PC-3 (cell line): ENCODE measurements around the gene TPCN2. TPM values are rescaled to one million over a fixed set of nuclear protein-coding genes. Genes with fewer than 3 reads are reported as not detected.

Experiments used
- ATAC-seq: fragments of 200-7000 bp; cut with Tn5 transposase; 2 replicates; pipeline ENCODE4 v1.9.1; 2020; ENCODE audit warnings: mild to moderate bottlenecking, moderate library complexity
- BruUV-seq: library from RNA; stranded (reverse); fragments of 400-500 nt; replicated peaks from 2 replicates; lab custom pipeline; 2021; lab: Mats Ljungman, UMichigan
- CTCF ChIA-PET: fragments of 300-600 bp; sonication (Branson Sonifier 250); formaldehyde crosslinking; loops from one replicate; lab custom pipeline; 2022; ENCODE audit warnings: antibody characterized with exemption; lab: Charles Lee
- POLR2A ChIA-PET: fragments of 300-600 bp; sonication (Branson Sonifier 250); formaldehyde crosslinking; loops from one replicate; lab custom pipeline; 2022; ENCODE audit warnings: antibody characterized with exemption; ENCODE audit not compliant: unreplicated experiment; lab: Charles Lee
- DNase-seq: peaks from one replicate; pipeline ENCODE4 v3.0.0-alpha.2; 2015
- H2AFZ ChIP-seq: fragments of 300-600 bp; sonication (generic); 2 replicates; pipeline ENCODE4 v1.6.0; 2016; ENCODE audit warnings: antibody characterized with exemption, low read length
- H3F3A ChIP-seq: fragments of 300-600 bp; sonication (generic); one replicate; pipeline ENCODE4 v1.6.0; 2017; ENCODE audit warnings: antibody characterized with exemption, low read length, control low read depth, mild to moderate bottlenecking; ENCODE audit not compliant: unreplicated experiment
- H3K27ac ChIP-seq: fragments of 300-600 bp; sonication (generic); 2 replicates; pipeline ENCODE4 v1.5.1; 2016; ENCODE audit warnings: mild to moderate bottlenecking, low read length
- H3K27me3 ChIP-seq: fragments of 300-600 bp; sonication (generic); 2 replicates; pipeline ENCODE4 v1.6.1; 2016; ENCODE audit warnings: low read length, mixed read lengths
- H3K36me3 ChIP-seq: fragments of 300-600 bp; sonication (generic); 2 replicates; pipeline ENCODE4 v1.6.1; 2016; ENCODE audit warnings: low read depth, mixed run types, low read length, mixed read lengths
- H3K4me1 ChIP-seq: fragments of 300-600 bp; sonication (generic); 2 replicates; pipeline ENCODE4 v1.5.1; 2016; ENCODE audit warnings: low read length; ENCODE audit not compliant: insufficient read depth
- H3K4me2 ChIP-seq: fragments of 300-600 bp; sonication (generic); 2 replicates; pipeline ENCODE4 v1.6.0; 2016; ENCODE audit warnings: low read length
- H3K4me3 ChIP-seq: fragments of 300-600 bp; sonication (generic); 2 replicates; pipeline ENCODE4 v1.5.1; 2016; ENCODE audit warnings: mild to moderate bottlenecking, low read length, mixed read lengths
- H3K79me2 ChIP-seq: fragments of 300-600 bp; sonication (generic); 2 replicates; pipeline ENCODE4 v1.6.1; 2017; ENCODE audit warnings: low read length, mixed read lengths
- H3K9ac ChIP-seq: fragments of 300-600 bp; sonication (generic); 2 replicates; pipeline ENCODE4 v1.6.0; 2016; ENCODE audit warnings: mild to moderate bottlenecking, low read length
- H3K9me2 ChIP-seq: fragments of 300-600 bp; sonication (generic); replicated peaks from 2 replicates; pipeline ENCODE4 v1.6.1; 2016; ENCODE audit warnings: mixed run types, low read length, mixed read lengths
- H3K9me3 ChIP-seq: fragments of 300-600 bp; sonication (generic); 2 replicates; pipeline ENCODE4 v1.6.1; 2016; ENCODE audit warnings: low read length, mixed read lengths
- H4K20me1 ChIP-seq: fragments of 300-600 bp; sonication (generic); 2 replicates; pipeline ENCODE4 v1.6.1; 2016; ENCODE audit warnings: low read length, mixed read lengths
- CTCF ChIP-seq: fragments of 300-600 bp; sonication (generic); conservative IDR thresholded peaks from 2 replicates; pipeline ENCODE4 v1.5.1; 2017; ENCODE audit warnings: antibody characterized with exemption, low read depth, mild to moderate bottlenecking, low read length
- EZH2 ChIP-seq: fragments of 300-600 bp; sonication (generic); IDR thresholded peaks from one replicate; pipeline ENCODE4 v1.6.1; 2017; ENCODE audit warnings: antibody characterized with exemption, mild to moderate bottlenecking, low read length; ENCODE audit not compliant: unreplicated experiment
- EZH2phosphoT487 ChIP-seq: fragments of 300-600 bp; sonication (generic); IDR thresholded peaks from 2 replicates; pipeline ENCODE4 v1.6.1; 2018; ENCODE audit warnings: mild to moderate bottlenecking, antibody characterized with exemption, low read length, borderline replicate concordance
- intact Hi-C: fragments of 100-400 bp; cut with micrococcal nuclease; formaldehyde crosslinking; loops from 2 replicates; pipeline ENCODE4 v1.9.0; 2023
- total RNA-seq: library from RNA; depleted of rRNA; stranded (reverse); fragments of >200 nt; gene quantifications from 2 replicates; pipeline ENCODE4 v1.2.3, GENCODE V29; 2014

The TPCN2 gene
- total RNA-seq, 1 experiment from 2014 or later, result 13.0 TPM

- H3K79me2 ChIP-seq, result no peaks in the 10 kb centered on the region
Measured at GRCh38 chr11:69011624-69012091, 37.1 kb upstream of the TPCN2 start.

GRCh38 chr11:69012092-69013008 lies 36.4 kb upstream of the TPCN2 start:
- no peak for DNase-seq
- Histone ChIP-seq H3K79me2 (no peaks in the 10 kb centered on the region), H3K4me3 (no peak overlapping the region), H3K4me2 (no peak overlapping the region), H3K36me3 (no peaks in the 10 kb centered on the region), H2AFZ (no peak overlapping the region), H3K27ac (no peak overlapping the region), H3K27me3 (no peaks in the 10 kb centered on the region), H3F3A (no peaks in the 10 kb centered on the region), H3K4me1 (peaks cover 29% of the 10 kb centered on the region), H4K20me1 (no peaks in the 10 kb centered on the region), H3K9me3 (no peaks in the 10 kb centered on the region), H3K9me2 (no peaks in the 10 kb centered on the region), H3K9ac (no peak overlapping the region)
- POLR2A ChIA-PET, result no interaction called here
- no peak for ATAC-seq
- no TSS peak for BruUV-seq
- TF ChIP-seq EZH2phosphoT487 (no peak), CTCF (no peak), EZH2 (no peak)
- intact Hi-C loops, result no loop called here
- CTCF ChIA-PET, result no interaction called here

More at GRCh38 chr11:69011624-69012091, 37.1 kb upstream of the TPCN2 start:
- BruUV-seq, result no TSS peak
- H3K4me1 ChIP-seq, result peaks cover 29% of the 10 kb centered on the region
- H3K4me3 ChIP-seq, result no peak overlapping the region
- intact Hi-C loops, result no loop called here
- H3K4me2 ChIP-seq, result no peak overlapping the region
- H2AFZ ChIP-seq, result no peak overlapping the region
- POLR2A ChIA-PET, result no interaction called here
- H3K27ac ChIP-seq, result no peak overlapping the region
- no peaks in the 10 kb centered on the region for H3K9me3 ChIP-seq
- H4K20me1 ChIP-seq, result no peaks in the 10 kb centered on the region
- no peaks in the 10 kb centered on the region for H3K36me3 ChIP-seq
- no peak overlapping the region for H3K9ac ChIP-seq
- DNase-seq (no peak), ATAC-seq (no peak)
- H3K27me3 ChIP-seq, result no peaks in the 10 kb centered on the region
- TF ChIP-seq EZH2phosphoT487 (no peak), CTCF (no peak), EZH2 (no peak)
- CTCF ChIA-PET, result no interaction called here
- no peaks in the 10 kb centered on the region for H3F3A ChIP-seq
- no peaks in the 10 kb centered on the region for H3K9me2 ChIP-seq
